ENCODE data around the gene COX7C.

- no peak for TF ChIP-seq CTCF (IDR thresholded peaks at IDR 0.05)
- TF ChIP-seq POLR2A (IDR thresholded peaks at IDR 0.05) = no peak
These were observed 7.4 kb downstream of the COX7C start for GRCh38 chr5:86625148-86625547.
